Spleen (tissue), 11 donors: ENCODE measurements around the gene PKMYT1. TPM values are rescaled to one million over a fixed set of nuclear protein-coding genes. Genes with fewer than 3 reads are reported as not detected.

Experiments
- DNase-seq: peaks from one replicate; pipeline ENCODE4 v3.0.0-alpha.2; 2020
- H3K27ac ChIP-seq, 8 donors: fragments of 200-600 bp; sonication (generic) in 7 of 8; 1 replicate in 4 of 8; 2 replicates in 4 of 8; pipeline versions ENCODE4 v1.5.0 to v1.8.0; 2016 to 2021; ENCODE audit warnings: inconsistent platforms in 4 of 8, mild to moderate bottlenecking in 4 of 8, moderate library complexity in 1 of 8
- H3K27me3 ChIP-seq, 7 donors: fragments of 200-600 bp; sonication (generic) in 6 of 7; replicated peaks in 1 of 7; 1 replicate in 4 of 7; 2 replicates in 3 of 7; pipeline versions ENCODE4 v1.5.0 to v1.8.0; 2016 to 2021; ENCODE audit warnings: inconsistent platforms in 3 of 7, mild to moderate bottlenecking in 1 of 7
- H3K36me3 ChIP-seq, 6 donors: fragments of 200-600 bp; sonication (generic) in 5 of 6; 1 replicate in 4 of 6; 2 replicates in 2 of 6; pipeline versions ENCODE4 v1.5.0 to v1.8.0; 2016 to 2021; ENCODE audit warnings: inconsistent platforms in 2 of 6
- H3K4me1 ChIP-seq, 6 donors: fragments of 200-600 bp; sonication (generic) in 5 of 6; 1 replicate in 3 of 6; 2 replicates in 3 of 6; pipeline versions ENCODE4 v1.5.0 to v1.8.0; 2016 to 2021; ENCODE audit warnings: inconsistent platforms in 3 of 6
- H3K4me3 ChIP-seq, 8 donors: fragments of 200-600 bp; sonication (generic) in 7 of 8; 1 replicate in 4 of 8; 2 replicates in 4 of 8; pipeline versions ENCODE4 v1.5.0 to v1.8.0; 2016 to 2021; ENCODE audit warnings: inconsistent platforms in 4 of 8, mild to moderate bottlenecking in 4 of 8, moderate library complexity in 2 of 8
- H3K9me3 ChIP-seq, 8 donors: fragments of 200-600 bp; sonication (generic) in 7 of 8; 1 replicate in 4 of 8; 2 replicates in 4 of 8; pipeline versions ENCODE4 v1.5.0 to v1.8.0; 2016 to 2021; ENCODE audit warnings: inconsistent platforms in 4 of 8
- POLR2A ChIP-seq, 3 donors: fragments of 450-650 bp; IDR thresholded peaks; one replicate each; pipeline ENCODE4 v1.5.1; 2017; ENCODE audit warnings: antibody characterized with exemption in 3 of 3, mild to moderate bottlenecking in 1 of 3
- POLR2AphosphoS5 ChIP-seq, 3 donors: sonication (generic); formaldehyde crosslinking; IDR thresholded peaks; one replicate each; pipeline ENCODE4 v1.5.1; 2017; ENCODE audit warnings: antibody characterized with exemption in 3 of 3
- WGBS, 5 donors: extraction: QIAGEN DNeasy Blood & Tissue Kit in 3 of 5; methylation state at CpG; one replicate each; pipeline versions ENCODE4 v1.1.5 to v1.1.7; 2013 to 2018; 5-methylcytosine and 5-hydroxymethylcytosine counted together
- intact Hi-C: fragments of 100-400 bp; cut with DNase I; formaldehyde crosslinking; loops from one replicate; pipeline ENCODE4 v1.15.0; 2023; ENCODE audit warnings: low total_unique reads
- polyA plus RNA-seq, 3 donors: library from polyadenylated mRNA; stranded (reverse); fragments of 200-250 nt; gene quantifications; one replicate each; pipeline ENCODE4 v1.2.1, GENCODE V29; 2013
- total RNA-seq, 7 donors: library from RNA; depleted of rRNA in 3 of 7; stranded (reverse); fragments of >200 nt in 3 of 7; fragmentation: NEBNext Ultra II Directional in 4 of 7; extraction: Animal tissue kit (Norgen Biotek cat#: 25700) in 4 of 7; gene quantifications; one replicate each; pipeline versions ENCODE4 v1.1.0 to v1.2.1, GENCODE V29; 2016 to 2021
- TF ChIP-seq, protein P1 (sequence below), 11 experiments: fragments of 200-600 bp in 7 of 11; fragments of 450-650 bp in 4 of 11; sonication (generic) in 4 of 11; IDR thresholded peaks in 8 of 11; conservative IDR thresholded peaks in 3 of 11; 1 replicate in 7 of 11; 2 replicates in 4 of 11; pipeline versions ENCODE4 v1.4.0 to v1.8.0; 2016 to 2021; ENCODE audit warnings: antibody characterized with exemption in 11 of 11, inconsistent platforms in 4 of 11, mild to moderate bottlenecking in 1 of 11
- donor health status: healthy with polysubstance abuse.
- donor health status: DM: no; HTN: no; CAD: no; lungs with moderate emphysema.
- donor health status: DM: no; HTN: no; CAD: no.
- donor health status: Bipolar disorder and iron deficiency.
- donor health status: healthy.
- donor health status: DM: no; HTN: no; CAD: no.
- donor health status: DM: yes; HTN: yes; CAD: no.

Gene PKMYT1
- total and polyA plus RNA-seq, 10 donors: 3.3 to 11.3 (median 6.2) TPM

- peaks cover 0 to 24% (median 3%) of the 10 kb centered on the region in 6 donors for H3K4me1 ChIP-seq
- no peak overlapping the region for H3K27ac ChIP-seq
- 47 to 68% (median 60%) methylated on average over 30 to 31 of the region's 31 CpGs for WGBS, 5 donors
- H3K36me3 ChIP-seq: peaks cover 0 to 18% (median 10%) of the 10 kb centered on the region in 6 donors
- intact Hi-C loops: no loop called here
- TF ChIP-seq, protein P1, sequence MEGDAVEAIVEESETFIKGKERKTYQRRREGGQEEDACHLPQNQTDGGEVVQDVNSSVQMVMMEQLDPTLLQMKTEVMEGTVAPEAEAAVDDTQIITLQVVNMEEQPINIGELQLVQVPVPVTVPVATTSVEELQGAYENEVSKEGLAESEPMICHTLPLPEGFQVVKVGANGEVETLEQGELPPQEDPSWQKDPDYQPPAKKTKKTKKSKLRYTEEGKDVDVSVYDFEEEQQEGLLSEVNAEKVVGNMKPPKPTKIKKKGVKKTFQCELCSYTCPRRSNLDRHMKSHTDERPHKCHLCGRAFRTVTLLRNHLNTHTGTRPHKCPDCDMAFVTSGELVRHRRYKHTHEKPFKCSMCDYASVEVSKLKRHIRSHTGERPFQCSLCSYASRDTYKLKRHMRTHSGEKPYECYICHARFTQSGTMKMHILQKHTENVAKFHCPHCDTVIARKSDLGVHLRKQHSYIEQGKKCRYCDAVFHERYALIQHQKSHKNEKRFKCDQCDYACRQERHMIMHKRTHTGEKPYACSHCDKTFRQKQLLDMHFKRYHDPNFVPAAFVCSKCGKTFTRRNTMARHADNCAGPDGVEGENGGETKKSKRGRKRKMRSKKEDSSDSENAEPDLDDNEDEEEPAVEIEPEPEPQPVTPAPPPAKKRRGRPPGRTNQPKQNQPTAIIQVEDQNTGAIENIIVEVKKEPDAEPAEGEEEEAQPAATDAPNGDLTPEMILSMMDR (IDR thresholded peaks at IDR 0.05 in 8 of 11, conservative IDR thresholded peaks at IDR 0.05 in 3 of 11): no peak
- TF ChIP-seq POLR2AphosphoS5 (IDR thresholded peaks at IDR 0.05): peak in 1 of 3 donors; percentile 28
- H3K9me3 ChIP-seq: no peaks in the 10 kb centered on the region
- H3K27me3 ChIP-seq: peaks cover 0 to 54% (median 22%) of the 10 kb centered on the region in 7 donors
- no peak overlapping the region for H3K4me3 ChIP-seq
- peak; percentile 59 for DNase-seq
These were observed 26.3 kb downstream of the PKMYT1 start for GRCh38 chr16:2953706-2954627.

GRCh38 chr16:2952679-2953078 is 27.6 kb downstream of the PKMYT1 start:
- 63 to 79% (median 70%) methylated on average over 10 to 11 of the region's 11 CpGs for WGBS, 5 donors
- no peak for DNase-seq
- no peaks in the 10 kb centered on the region for H3K9me3 ChIP-seq
- H3K4me1 ChIP-seq: peaks cover 0 to 24% (median 3%) of the 10 kb centered on the region in 6 donors
- H3K27me3 ChIP-seq: peaks cover 0 to 43% (median 22%) of the 10 kb centered on the region in 7 donors
- no peak for TF ChIP-seq POLR2A (IDR thresholded peaks at IDR 0.05)
- TF ChIP-seq, protein P1 (IDR thresholded peaks at IDR 0.05 in 8 of 11, conservative IDR thresholded peaks at IDR 0.05 in 3 of 11): no peak
- no peak for TF ChIP-seq POLR2AphosphoS5 (IDR thresholded peaks at IDR 0.05)
- intact Hi-C loops: no loop called here
- H3K36me3 ChIP-seq: peaks cover 0 to 26% (median 15%) of the 10 kb centered on the region in 6 donors
- no peak overlapping the region for H3K27ac ChIP-seq
- H3K4me3 ChIP-seq: no peak overlapping the region

DNA sequence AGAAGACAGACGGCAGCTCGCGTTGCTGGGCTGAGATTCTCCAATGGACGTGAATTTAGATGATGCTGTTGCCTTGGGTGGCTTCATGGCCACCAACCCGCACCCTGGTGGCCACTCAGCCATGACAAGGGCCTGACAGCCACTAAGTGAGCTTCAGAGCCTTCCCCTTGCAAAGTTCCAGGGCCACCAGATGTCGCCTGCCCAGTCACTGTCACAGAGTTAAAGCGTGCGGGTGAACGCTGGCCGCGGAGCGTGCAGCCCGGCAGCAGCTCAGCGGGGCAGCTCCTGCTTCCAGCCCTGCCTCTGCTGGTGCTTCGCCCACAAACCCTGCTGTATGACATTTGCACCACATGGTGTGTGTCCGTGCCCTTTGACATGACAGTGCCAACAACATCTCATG is 29.5 kb downstream of the PKMYT1 start:
- peaks cover 0 to 32% (median 15%) of the 10 kb centered on the region in 6 donors for H3K36me3 ChIP-seq
- intact Hi-C loops: no loop called here
- peaks cover 0 to 12% (median 0%) of the 10 kb centered on the region in 6 donors for H3K4me1 ChIP-seq
- no peak overlapping the region for H3K4me3 ChIP-seq
- no peak overlapping the region for H3K27ac ChIP-seq
- DNase-seq: no peak
- TF ChIP-seq, protein P1 (IDR thresholded peaks at IDR 0.05 in 8 of 11, conservative IDR thresholded peaks at IDR 0.05 in 3 of 11): no peak
- TF ChIP-seq POLR2A (IDR thresholded peaks at IDR 0.05): no peak
- no peak for TF ChIP-seq POLR2AphosphoS5 (IDR thresholded peaks at IDR 0.05)
- WGBS, 5 donors: 80 to 91% (median 85%) methylated on average over 16 of the region's 16 CpGs
- peaks cover 0 to 24% (median 14%) of the 10 kb centered on the region in 7 donors for H3K27me3 ChIP-seq
- no peaks in the 10 kb centered on the region for H3K9me3 ChIP-seq

GRCh38 chr16:2950353-2950724 is 29.9 kb downstream of the PKMYT1 start:
- DNase-seq: no peak
- Histone ChIP-seq H3K4me1 (peaks cover 0 to 8% (median 0%) of the 10 kb centered on the region in 6 donors), H3K27ac (no peak overlapping the region), H3K36me3 (peaks cover 0 to 32% (median 15%) of the 10 kb centered on the region in 6 donors), H3K4me3 (no peak overlapping the region), H3K9me3 (no peaks in the 10 kb centered on the region), H3K27me3 (peaks cover 0 to 20% (median 9%) of the 10 kb centered on the region in 7 donors)
- TF ChIP-seq POLR2A (IDR thresholded peaks at IDR 0.05) (no peak), POLR2AphosphoS5 (IDR thresholded peaks at IDR 0.05) (no peak)
- TF ChIP-seq, protein P1 (IDR thresholded peaks at IDR 0.05 in 8 of 11, conservative IDR thresholded peaks at IDR 0.05 in 3 of 11): no peak
- intact Hi-C loops: no loop called here
- WGBS, 5 donors: 89 to 96% (median 94%) methylated on average over 6 to 13 of the region's 13 CpGs
